G401.6 (cell line): ENCODE results near the gene CCDC85C.

Experiments
- FAIRE-seq: peaks from 2 replicates; lab custom pipeline; 2012; peaks lifted over from hg19 to GRCh38; lab: Jason Lieb, UNC

The CCDC85C gene

DNA sequence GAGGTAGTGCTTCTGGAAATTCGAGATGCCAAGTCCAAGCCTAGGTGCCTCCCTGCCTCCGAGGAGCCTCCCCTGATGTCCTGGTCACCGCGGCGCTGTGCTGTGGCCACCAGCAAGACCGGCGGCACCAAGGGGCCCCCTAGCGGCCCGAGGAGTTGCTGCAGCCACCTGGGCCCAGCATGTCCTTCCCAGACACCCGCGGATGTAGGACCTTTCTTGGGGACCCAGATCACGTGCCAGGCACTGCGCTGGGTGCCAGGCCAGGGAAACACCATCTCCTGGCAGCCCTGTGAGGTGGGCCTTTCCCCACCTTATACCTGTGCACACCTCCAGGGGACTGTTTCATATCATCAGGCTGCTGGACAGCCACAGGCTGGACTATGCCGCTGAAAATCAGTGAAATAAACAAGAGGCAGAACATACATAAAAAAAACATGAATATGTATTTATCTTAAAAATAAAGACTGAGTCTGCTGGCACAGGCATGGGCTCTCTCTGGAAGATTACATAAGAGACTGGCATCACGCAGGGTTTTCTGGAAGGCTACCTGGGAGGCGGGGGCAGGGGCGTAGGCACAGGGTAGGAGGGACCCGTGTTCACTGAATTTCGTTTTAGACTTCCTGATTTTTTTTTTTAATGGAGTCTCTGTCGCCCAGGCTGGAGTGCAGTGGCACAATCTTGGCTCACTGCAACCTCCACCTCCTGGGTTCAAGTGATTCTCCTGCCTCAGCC, 25.0 kb upstream of the CCDC85C start:
- FAIRE-seq, result no peak

DNA sequence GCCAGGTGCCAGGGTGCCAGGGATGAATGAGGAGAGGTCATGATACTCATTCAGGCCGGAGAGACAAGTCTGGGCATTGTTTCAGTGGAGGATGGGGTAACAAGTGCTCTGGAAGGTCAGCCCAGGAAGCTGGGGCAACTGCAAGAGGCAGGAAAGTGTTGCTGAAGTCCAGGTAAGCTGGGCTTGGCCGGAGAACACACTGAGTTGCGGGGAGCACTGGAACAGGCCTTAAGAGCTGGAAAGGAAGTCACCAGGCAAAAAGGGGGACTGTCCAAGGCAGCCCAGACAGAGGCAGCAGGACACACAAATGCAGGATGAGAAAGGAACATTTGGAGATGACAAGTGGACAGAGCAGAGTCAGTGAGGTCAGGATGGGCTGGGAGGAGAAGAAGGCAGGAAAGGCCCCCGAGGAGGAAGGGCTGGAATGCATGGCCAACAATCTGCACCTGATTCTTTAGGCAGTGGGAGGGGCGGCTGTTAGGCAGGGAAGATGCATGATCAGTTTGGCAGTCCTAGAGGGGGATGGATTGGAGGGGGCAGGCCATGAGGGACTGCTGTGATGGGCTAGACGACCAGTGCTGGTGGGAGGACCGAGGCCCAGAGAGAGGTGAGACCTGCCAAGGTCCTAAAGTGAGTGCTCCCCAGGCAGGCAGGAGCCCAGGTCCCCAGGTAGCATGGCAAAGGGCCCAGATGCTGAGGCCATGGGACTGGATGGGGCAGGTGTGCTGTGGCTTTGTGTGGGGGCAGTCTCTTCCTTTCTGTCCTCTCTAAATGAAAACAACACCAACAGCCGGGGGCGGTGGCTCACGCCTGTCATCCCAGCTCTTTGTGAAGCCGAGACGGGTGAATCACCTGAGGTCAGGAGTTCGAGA, 23.7 kb upstream of the CCDC85C start:
- no peak for FAIRE-seq

- FAIRE-seq, result no peak
These were observed 23.1 kb upstream of the CCDC85C start for GRCh38 chr14:99627100-99627499.

DNA sequence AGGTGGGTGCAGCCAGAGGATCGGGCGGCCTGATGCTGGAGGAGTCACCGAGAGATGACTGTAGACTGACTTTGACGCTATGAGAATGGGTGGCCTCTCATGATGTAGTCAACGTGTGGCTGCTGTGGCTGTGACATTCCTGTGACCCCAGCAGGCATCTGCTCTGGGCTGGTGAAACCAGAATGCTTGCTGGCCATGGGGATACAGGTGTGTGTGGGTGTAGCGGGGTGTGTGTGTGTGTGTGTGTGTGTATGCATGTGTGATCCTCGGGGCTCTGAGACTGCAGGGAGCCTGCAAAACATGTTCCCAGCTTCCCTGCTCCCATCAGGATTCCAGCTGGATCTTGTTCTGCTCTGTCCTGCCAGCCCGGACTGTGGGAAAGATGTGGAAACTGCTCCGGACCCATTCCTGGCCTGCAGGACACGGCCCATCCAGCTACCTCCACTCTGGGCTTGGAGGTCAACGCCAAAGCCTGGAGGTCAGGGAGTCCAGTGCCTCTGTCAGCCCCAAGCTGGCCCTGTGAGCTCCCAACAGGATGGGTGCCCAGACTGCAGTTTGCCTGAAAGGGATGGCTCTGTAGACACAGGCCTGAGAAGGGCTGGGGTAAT, 22.1 kb upstream of the CCDC85C start:
- no peak for FAIRE-seq

GRCh38 chr14:99625476-99625875, 21.5 kb upstream of the CCDC85C start:
- no peak for FAIRE-seq

GRCh38 chr14:99624971-99625370, 21.0 kb upstream of the CCDC85C start:
- FAIRE-seq, result no peak

DNA sequence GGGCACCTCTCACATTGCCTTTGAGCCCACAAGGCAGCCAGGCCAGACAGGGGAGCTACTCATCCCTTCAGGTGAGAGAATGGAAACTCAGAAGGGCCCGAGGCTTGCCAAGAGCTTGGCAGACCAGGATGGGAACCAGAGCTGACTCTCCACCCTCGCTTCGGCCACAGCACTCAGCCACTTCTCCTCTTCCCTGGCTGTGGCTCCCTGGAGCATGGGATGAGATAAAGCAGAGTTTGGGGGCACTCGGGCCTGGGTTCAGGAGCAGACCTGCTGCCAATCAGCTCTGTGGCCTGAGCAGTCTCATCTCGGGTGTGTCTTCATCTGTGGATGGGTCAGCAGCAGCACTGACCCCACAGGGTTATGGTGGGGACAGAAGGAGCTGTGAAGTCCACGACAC, 20.0 kb upstream of the CCDC85C start:
- FAIRE-seq, result no peak

DNA sequence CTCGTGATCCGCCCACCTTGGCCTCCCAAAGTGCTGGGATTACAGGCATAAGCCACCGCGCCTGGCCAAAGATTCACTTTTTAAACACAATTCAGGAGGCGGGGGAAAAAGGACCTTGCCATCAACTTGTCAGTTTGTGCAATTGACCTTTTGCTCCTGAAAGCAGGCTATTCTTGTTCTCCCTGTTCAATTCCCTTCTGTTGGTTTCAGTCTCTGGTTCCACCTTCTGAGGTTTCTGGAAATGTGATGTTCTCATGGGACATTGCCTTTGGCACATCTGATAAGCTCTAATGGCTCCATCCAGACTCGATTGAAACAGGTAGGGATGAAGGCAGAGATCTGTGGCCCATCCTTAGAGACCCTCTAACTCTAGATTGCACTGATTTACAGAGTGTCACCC, 17.9 kb upstream of the CCDC85C start:
- no peak for FAIRE-seq

DNA sequence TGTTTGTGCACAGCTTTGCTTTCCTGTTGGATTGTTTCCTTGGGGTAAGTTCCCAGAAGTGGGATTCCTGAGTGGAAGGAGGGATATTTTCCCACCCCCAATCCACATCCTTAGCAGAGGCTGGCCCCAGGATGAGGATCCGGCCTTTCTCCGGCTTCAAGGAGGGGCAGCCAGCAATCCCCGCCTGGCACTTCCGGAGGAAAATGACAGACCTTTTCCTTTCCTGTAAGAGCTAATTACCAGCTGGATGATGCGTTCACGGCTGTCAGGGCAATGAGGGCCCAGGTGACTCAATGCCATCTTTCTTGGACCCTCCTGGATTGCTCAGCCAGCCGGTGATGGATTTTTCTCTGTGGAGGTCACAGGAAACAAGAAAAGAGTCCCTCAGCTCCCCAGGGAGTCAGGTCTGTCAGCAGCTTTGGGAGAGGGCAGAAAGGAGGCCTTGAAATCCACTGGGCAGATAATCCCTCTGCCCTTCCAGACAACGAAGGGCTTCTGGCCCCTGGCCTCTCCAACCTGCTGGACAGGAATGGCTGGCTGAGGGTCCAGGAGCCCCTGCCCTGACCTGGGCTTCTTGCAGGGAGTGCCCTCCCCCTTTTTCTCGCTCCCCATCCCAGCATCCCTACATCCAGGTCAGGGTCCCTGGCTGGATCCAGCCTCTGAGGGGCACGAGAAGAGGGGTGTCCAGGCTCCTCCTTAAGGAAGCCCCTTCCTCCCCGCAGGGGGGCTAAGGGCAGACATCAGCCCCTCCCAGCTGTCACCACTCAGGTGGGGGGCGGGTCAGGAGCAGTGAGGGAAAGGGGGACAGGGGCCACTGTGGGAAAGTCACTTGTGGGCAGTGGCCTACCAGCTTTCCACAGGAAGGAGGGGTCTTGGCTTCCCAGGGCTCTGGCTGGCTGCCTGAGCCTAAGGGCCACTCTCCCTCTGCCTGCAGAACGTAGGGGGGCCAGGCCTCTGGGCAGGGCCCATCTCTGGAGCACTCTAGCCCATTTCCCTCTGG, 16.1 kb upstream of the CCDC85C start:
- no peak for FAIRE-seq

DNA sequence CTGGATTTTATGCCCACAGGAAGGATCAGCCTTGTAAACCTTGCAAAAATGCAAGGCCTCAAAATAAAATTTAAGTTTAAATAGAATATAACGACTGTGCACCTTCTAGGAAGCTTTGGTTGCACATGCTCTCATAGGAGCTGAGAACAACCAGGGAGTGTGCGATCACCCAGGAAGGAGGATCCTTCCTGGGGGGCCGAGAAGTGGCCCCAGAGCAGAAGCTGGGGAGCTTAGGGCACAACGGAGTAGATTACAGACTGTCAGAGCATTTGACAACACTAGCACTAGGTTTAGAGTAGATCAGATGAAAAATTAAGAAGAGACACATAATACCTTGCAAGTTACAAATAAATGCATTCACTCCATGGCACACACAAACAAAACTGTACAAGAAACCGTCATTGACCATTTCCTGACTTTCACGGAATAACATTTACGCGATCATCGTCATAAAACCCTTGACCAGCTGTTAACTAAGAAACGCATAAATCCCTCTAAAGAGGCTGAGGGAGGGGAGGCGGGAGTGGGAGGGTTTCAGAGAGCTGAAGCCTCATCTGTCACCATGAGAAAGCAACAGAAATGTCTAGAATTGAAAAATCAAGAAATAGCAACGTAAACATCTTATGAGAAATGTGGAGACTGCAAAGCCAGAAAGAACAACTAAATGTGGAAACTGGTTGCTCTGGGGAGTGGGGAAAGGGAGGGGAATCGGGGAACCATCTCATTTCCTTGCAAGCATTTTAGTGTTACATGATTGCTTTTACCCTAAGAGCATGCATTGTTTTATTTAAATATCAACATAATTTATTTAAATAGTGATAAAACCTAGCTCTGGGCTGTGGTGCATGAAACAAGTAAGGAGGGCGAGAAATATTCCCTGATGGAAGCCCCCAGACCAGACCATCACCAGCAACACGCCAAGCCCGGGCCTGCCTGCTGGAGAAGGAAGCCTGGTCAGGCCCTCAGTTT, 13.1 kb upstream of the CCDC85C start:
- no peak for FAIRE-seq

DNA sequence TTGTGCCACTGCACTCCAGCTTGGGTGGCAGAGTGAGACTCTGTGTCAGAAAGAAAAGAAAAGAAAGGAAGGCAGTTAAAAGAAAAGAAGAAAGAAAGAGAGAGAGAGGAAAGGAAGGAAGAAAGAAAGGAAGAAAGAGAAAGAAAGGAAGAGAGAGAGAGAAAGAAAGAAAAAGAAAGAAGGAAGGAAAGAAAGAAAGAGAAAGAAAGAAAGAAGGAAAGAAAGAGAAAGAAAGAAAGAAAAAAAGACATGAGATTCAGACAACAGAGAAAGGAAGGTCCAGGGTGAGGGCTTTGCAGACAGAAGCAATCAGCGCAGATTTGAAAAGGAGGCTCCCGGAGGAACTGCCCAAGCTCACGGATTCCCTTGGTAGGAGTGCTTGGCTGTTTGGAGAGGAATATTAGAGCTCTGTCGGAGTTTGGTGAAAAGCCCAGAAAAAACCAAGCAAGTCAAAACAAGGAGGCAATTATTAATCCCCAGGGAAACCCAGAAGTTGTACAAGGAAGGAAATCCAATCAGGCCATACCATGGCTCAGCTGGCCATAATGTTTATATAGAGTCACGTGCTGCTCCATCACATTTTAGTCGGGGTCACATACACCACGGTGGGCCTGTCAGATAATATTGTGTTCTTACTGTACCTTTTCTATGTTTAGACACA, 11.6 kb upstream of the CCDC85C start:
- FAIRE-seq, result no peak

DNA sequence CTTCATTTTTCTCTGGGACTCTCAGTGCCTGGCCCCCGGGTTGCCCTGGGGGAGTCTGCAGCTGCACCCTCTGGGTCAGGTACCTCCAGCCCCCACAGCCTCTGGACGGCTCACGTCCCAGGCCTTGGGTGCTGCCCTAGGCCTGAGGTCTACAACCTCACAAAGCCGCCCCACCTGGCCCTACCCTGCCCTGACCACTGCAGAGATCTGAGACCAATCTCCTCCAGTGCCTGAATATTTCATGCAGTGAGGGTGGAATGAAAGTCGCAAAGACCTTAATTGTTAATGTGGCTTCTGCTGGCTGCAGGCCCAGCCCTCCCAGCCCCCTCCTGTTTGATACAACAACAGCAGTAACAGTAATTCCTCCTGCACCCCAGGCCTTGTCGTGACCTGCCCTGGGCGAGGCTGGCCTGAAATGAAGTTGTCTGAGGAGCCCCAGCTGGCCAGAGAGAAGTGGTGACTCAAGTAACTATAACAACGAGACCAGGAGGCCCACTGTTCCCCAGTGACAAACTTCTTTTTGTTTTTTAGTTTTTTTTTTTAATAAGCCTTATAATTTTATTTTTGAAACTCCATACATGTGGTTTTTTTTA, 8.8 kb upstream of the CCDC85C start:
- FAIRE-seq, result no peak

DNA sequence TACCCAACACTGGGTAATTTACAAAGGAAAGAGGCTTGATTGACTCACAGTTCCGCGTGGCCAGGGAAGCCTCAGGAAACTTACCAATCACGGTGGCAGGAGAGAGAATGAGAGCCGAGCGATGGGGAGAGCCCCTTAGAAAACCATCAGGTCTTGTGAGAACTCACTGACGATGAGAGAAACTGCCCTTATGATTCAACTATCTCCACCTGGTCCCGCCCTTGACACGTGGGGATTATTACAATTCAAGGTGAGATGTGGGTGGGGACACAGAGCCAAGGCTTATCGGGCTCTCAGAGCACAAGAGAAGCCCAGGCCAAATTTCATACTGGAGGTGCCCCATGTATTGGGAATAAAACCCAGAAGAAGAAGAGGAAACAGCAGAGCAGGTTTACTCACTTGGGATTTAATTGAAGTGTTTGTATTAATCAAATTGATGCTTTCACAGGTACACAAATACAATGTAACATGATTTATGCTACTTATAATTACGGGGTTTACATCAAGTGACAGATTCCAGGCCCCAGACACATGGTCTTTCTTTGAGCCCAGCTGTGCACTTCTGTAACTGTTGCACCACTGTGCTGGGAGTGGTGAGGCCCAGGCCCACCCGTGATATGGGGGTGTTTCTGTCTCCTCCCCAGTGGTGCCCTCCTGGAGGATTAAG, 8.2 kb upstream of the CCDC85C start:
- no peak for FAIRE-seq

DNA sequence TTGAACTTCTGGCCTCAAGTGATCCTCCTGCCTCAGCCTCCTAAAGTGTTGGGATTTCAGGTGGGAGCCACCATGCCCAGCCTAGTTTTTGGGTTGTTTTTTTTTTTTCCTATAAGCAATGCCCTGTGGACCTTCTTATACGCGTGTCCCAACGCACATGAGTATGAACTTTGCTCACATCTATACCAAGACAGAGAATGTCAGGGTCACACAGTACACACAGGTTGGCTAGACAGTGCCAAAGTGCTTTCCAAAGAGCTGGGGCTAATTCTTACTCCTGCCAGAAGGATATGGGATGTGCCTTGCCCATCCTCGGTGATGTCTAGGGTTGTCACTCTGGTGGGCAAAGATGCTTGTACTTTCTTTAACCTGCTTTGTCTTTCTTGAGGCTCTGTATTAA, 7.6 kb upstream of the CCDC85C start:
- no peak for FAIRE-seq

DNA sequence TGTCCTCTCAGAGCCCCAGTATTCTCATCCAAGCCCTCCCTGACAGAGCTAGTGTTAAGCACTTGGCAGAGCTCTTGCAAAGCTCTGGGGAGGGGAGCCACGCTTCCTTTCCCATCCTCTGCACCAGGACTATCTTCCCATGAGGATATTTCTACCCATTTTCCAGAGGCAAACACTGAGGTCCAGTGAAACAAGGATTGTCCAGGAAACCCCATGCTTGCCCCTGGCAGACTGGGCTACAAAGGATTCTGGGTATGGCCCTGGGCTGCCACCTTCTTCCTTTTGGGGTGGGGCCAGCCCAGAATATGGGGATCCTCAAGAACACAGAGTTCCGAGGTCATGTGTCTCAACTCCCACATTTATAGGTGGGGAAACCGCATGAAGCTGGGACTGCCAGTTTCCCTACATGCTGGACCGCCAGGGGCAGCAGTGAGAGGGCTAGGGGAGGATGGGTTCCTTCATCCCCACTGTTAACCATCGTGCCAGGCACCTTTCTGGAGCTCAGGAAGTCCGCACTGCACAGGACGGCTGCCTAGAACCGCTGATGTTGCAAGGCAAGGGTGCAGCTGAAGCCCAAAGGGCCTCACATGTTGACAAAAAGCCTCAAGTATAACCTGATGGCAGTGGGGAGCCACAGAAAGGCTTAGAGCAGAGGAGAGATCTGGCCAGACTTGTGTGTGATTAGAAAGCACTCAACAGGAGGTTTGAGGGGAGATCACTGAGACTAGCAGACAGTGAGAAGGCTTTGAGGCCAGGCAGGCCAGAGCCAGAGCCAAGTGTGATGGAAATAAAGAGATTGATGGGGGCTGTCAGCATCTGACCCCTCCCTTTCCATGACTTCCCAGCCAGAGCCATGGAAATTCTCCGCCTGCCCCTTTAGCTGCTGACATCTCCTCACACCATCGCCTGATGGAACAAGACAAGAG, 5.5 kb upstream of the CCDC85C start:
- no peak for FAIRE-seq

GRCh38 chr14:99608591-99608990, 4.6 kb upstream of the CCDC85C start:
- FAIRE-seq, result no peak

GRCh38 chr14:99606359-99606758, 2.4 kb upstream of the CCDC85C start:
- FAIRE-seq, result no peak

GRCh38 chr14:99605299-99605961, 1.4 kb upstream of the CCDC85C start:
- FAIRE-seq, result no peak
